Measurements from ENCODE around the gene CRB1. TPM values are rescaled to one million over a fixed set of nuclear protein-coding genes. Genes with fewer than 3 reads are reported as not detected.

Gene CRB1
- polyA plus RNA-seq, 1 donor (not counting 4 experiments of a cell fraction or from before 2014, with no cell fraction given): 0.04 TPM

GRCh38 chr1:197250616-197251015, 17.4 kb upstream of the CRB1 start:
- no peaks in the 10 kb centered on the region for H3K9me3 ChIP-seq (ENCODE audit: control insufficient read depth, low read depth, low read length)
- no peaks in the 10 kb centered on the region for H3K9me1 ChIP-seq (ENCODE audit: control insufficient read depth, extremely low read depth, insufficient read depth, low read length)
- DNase-seq (ENCODE audit: low read depth, low spot score) (no peak), FAIRE-seq (no peak)
- H3K27ac ChIP-seq (ENCODE audit: control insufficient read depth, insufficient read depth, low read length): no peak overlapping the region
- H3K27me3 ChIP-seq (ENCODE audit: control insufficient read depth, extremely low read depth, insufficient read depth, low read length): no peaks in the 10 kb centered on the region
- no peaks in the 10 kb centered on the region for H3K79me2 ChIP-seq (ENCODE audit: control insufficient read depth, insufficient read depth, low read length)
- H3K36me3 ChIP-seq (ENCODE audit: control insufficient read depth in 2 of 2, extremely low read depth in 1 of 2, insufficient read depth in 2 of 2, low read length in 2 of 2): no peaks in the 10 kb centered on the region
- H3K4me3 ChIP-seq (ENCODE audit: control insufficient read depth in 2 of 3, extremely low read depth in 1 of 3, insufficient read depth in 2 of 3, low read depth in 1 of 3, low read length in 3 of 3): no peak overlapping the region
- TF ChIP-seq EZH2 (IDR thresholded peaks at IDR 0.05; ENCODE audit: low read length) (no peak), CTCF (optimal IDR thresholded peaks at IDR 0.05 in 1 of 3, IDR thresholded peaks at IDR 0.05 in 1 of 3, conservative IDR thresholded peaks at IDR 0.05 in 1 of 3; ENCODE audit: extremely low read depth in 1 of 3, insufficient read depth in 2 of 3, low read length in 3 of 3) (no peak)
- no peak overlapping the region for H3K4me2 ChIP-seq (ENCODE audit: control insufficient read depth, extremely low read depth, insufficient read depth, low read depth, low read length)
- no peak overlapping the region for H2AFZ ChIP-seq (ENCODE audit: control insufficient read depth, low read length)
- no peak overlapping the region for H3K9ac ChIP-seq (ENCODE audit: control insufficient read depth, extremely low read depth, insufficient read depth, low read length)
- no peaks in the 10 kb centered on the region for H4K20me1 ChIP-seq (ENCODE audit: control insufficient read depth, extremely low read depth, insufficient read depth, low read length)
- no peaks in the 10 kb centered on the region for H3K4me1 ChIP-seq (ENCODE audit: control insufficient read depth, extremely low read depth, insufficient read depth, low read length)
- dilution Hi-C loops (cut with MboI; ENCODE audit: extremely low pct_ligation_motif_present, low sequenced_read_pairs): no loop called here

- H2AFZ ChIP-seq (ENCODE audit: control insufficient read depth, low read length): no peak overlapping the region
- no peaks in the 10 kb centered on the region for H3K9me1 ChIP-seq (ENCODE audit: control insufficient read depth, extremely low read depth, insufficient read depth, low read length)
- H3K27ac ChIP-seq (ENCODE audit: control insufficient read depth, insufficient read depth, low read length): no peak overlapping the region
- FAIRE-seq: no peak
- TF ChIP-seq EZH2 (IDR thresholded peaks at IDR 0.05; ENCODE audit: low read length): no peak
- no peaks in the 10 kb centered on the region for H3K79me2 ChIP-seq (ENCODE audit: control insufficient read depth, insufficient read depth, low read length)
- dilution Hi-C loops (cut with MboI; ENCODE audit: extremely low pct_ligation_motif_present, low sequenced_read_pairs): no loop called here
- no peak overlapping the region for H3K9ac ChIP-seq (ENCODE audit: control insufficient read depth, extremely low read depth, insufficient read depth, low read length)
- H4K20me1 ChIP-seq (ENCODE audit: control insufficient read depth, extremely low read depth, insufficient read depth, low read length): no peaks in the 10 kb centered on the region
- H3K36me3 ChIP-seq (ENCODE audit: control insufficient read depth in 2 of 2, extremely low read depth in 1 of 2, insufficient read depth in 2 of 2, low read length in 2 of 2): no peaks in the 10 kb centered on the region
- no peak overlapping the region for H3K4me2 ChIP-seq (ENCODE audit: control insufficient read depth, extremely low read depth, insufficient read depth, low read depth, low read length)
- H3K4me1 ChIP-seq (ENCODE audit: control insufficient read depth, extremely low read depth, insufficient read depth, low read length): no peaks in the 10 kb centered on the region
- no peak overlapping the region for H3K4me3 ChIP-seq (ENCODE audit: control insufficient read depth in 2 of 3, extremely low read depth in 1 of 3, insufficient read depth in 2 of 3, low read depth in 1 of 3, low read length in 3 of 3)
- no peak for DNase-seq (ENCODE audit: low read depth, low spot score)
- H3K9me3 ChIP-seq (ENCODE audit: control insufficient read depth, low read depth, low read length): no peaks in the 10 kb centered on the region
- H3K27me3 ChIP-seq (ENCODE audit: control insufficient read depth, extremely low read depth, insufficient read depth, low read length): no peaks in the 10 kb centered on the region
Measured at GRCh38 chr1:197252973-197253372, 15.1 kb upstream of the CRB1 start.

GRCh38 chr1:197254866-197255265, 13.2 kb upstream of the CRB1 start:
- dilution Hi-C loops (cut with MboI; ENCODE audit: extremely low pct_ligation_motif_present, low sequenced_read_pairs): no loop called here
- TF ChIP-seq CTCF (optimal IDR thresholded peaks at IDR 0.05 in 1 of 3, IDR thresholded peaks at IDR 0.05 in 1 of 3, conservative IDR thresholded peaks at IDR 0.05 in 1 of 3; ENCODE audit: extremely low read depth in 1 of 3, insufficient read depth in 2 of 3, low read length in 3 of 3) (no peak), EZH2 (IDR thresholded peaks at IDR 0.05; ENCODE audit: low read length) (no peak)
- Histone ChIP-seq H3K36me3 (ENCODE audit: control insufficient read depth in 2 of 2, extremely low read depth in 1 of 2, insufficient read depth in 2 of 2, low read length in 2 of 2) (no peaks in the 10 kb centered on the region), H3K79me2 (ENCODE audit: control insufficient read depth, insufficient read depth, low read length) (no peaks in the 10 kb centered on the region), H3K4me1 (ENCODE audit: control insufficient read depth, extremely low read depth, insufficient read depth, low read length) (no peaks in the 10 kb centered on the region), H3K27ac (ENCODE audit: control insufficient read depth, insufficient read depth, low read length) (no peak overlapping the region), H3K27me3 (ENCODE audit: control insufficient read depth, extremely low read depth, insufficient read depth, low read length) (no peaks in the 10 kb centered on the region), H3K4me3 (ENCODE audit: control insufficient read depth in 2 of 3, extremely low read depth in 1 of 3, insufficient read depth in 2 of 3, low read depth in 1 of 3, low read length in 3 of 3) (no peak overlapping the region), H3K4me2 (ENCODE audit: control insufficient read depth, extremely low read depth, insufficient read depth, low read depth, low read length) (no peak overlapping the region), H3K9me3 (ENCODE audit: control insufficient read depth, low read depth, low read length) (no peaks in the 10 kb centered on the region), H3K9ac (ENCODE audit: control insufficient read depth, extremely low read depth, insufficient read depth, low read length) (no peak overlapping the region), H3K9me1 (ENCODE audit: control insufficient read depth, extremely low read depth, insufficient read depth, low read length) (no peaks in the 10 kb centered on the region), H4K20me1 (ENCODE audit: control insufficient read depth, extremely low read depth, insufficient read depth, low read length) (no peaks in the 10 kb centered on the region), H2AFZ (ENCODE audit: control insufficient read depth, low read length) (no peak overlapping the region)
- no peak for FAIRE-seq
- no peak for DNase-seq (ENCODE audit: low read depth, low spot score)

Data from keratinocyte (primary cell).